CD14-positive monocyte (primary cell): Measurements from ENCODE around the gene UBXN11. TPM values are rescaled to one million over a fixed set of nuclear protein-coding genes. Genes with fewer than 3 reads are reported as not detected.

Source experiments
- DNase-seq, 3 donors: peaks; one replicate each; pipeline ENCODE4 v3.0.0-alpha.2; 2011 to 2022
- H2AFZ ChIP-seq: 2 replicates; pipeline ENCODE4 v1.6.0; 2012; ENCODE audit warnings: mild to moderate bottlenecking, low read depth, low read length, inconsistent platforms; ENCODE audit not compliant: insufficient read depth, poor library complexity, severe bottlenecking
- H3K27ac ChIP-seq, 2 donors: 1 replicate in 1 of 2; 2 replicates in 1 of 2; pipeline ENCODE4 v1.5.1; 2012 to 2013; ENCODE audit warnings: low read length in 2 of 2, control low read depth in 1 of 2, inconsistent platforms in 1 of 2, low read depth in 1 of 2, mild to moderate bottlenecking in 1 of 2
- H3K27me3 ChIP-seq, 2 donors: one replicate each; pipeline versions ENCODE4 v1.6.0 to v1.6.1; 2011 to 2013; ENCODE audit warnings: low read length in 2 of 2; ENCODE audit not compliant: control insufficient read depth in 2 of 2, insufficient read depth in 2 of 2
- H3K36me3 ChIP-seq, 2 donors: replicated peaks in 1 of 2; 1 replicate in 1 of 2; 2 replicates in 1 of 2; pipeline versions ENCODE4 v1.5.1 to v1.6.1; 2012 to 2013; ENCODE audit warnings: low read length in 2 of 2, control low read depth in 1 of 2, inconsistent platforms in 1 of 2, mild to moderate bottlenecking in 1 of 2; ENCODE audit not compliant: insufficient read depth in 2 of 2, control insufficient read depth in 1 of 2
- H3K4me1 ChIP-seq, 2 donors: 1 replicate in 1 of 2; 2 replicates in 1 of 2; pipeline versions ENCODE4 v1.5.1 to v1.6.1; 2012 to 2013; ENCODE audit warnings: low read length in 2 of 2, control low read depth in 1 of 2, inconsistent platforms in 1 of 2, mild to moderate bottlenecking in 1 of 2, moderate library complexity in 1 of 2; ENCODE audit not compliant: insufficient read depth in 2 of 2, control insufficient read depth in 1 of 2
- H3K4me2 ChIP-seq: replicated peaks from 2 replicates; pipeline ENCODE3; 2012; ENCODE audit warnings: low read length, moderate library complexity, mild to moderate bottlenecking; ENCODE audit not compliant: poor library complexity, severe bottlenecking; ENCODE audit errors: extremely low read depth
- H3K4me3 ChIP-seq, 3 experiments: fragments of 200-600 bp in 1 of 3; sonication (generic) in 1 of 3; replicated peaks in 1 of 3; 1 replicate in 2 of 3; 2 replicates in 1 of 3; pipeline ENCODE4 v1.5.1; 2011 to 2013; ENCODE audit warnings: low read length in 3 of 3, mild to moderate bottlenecking in 3 of 3, control low read depth in 2 of 3, low read depth in 2 of 3, inconsistent platforms in 1 of 3, moderate library complexity in 1 of 3
- H3K79me2 ChIP-seq: 2 replicates; pipeline ENCODE4 v1.6.0; 2012; ENCODE audit warnings: mild to moderate bottlenecking, control low read depth, inconsistent platforms, low read length, moderate library complexity; ENCODE audit not compliant: insufficient read depth
- H3K9ac ChIP-seq: 2 replicates; pipeline ENCODE4 v1.6.0; 2017; ENCODE audit warnings: low read length, mild to moderate bottlenecking; ENCODE audit not compliant: insufficient read depth, poor library complexity, severe bottlenecking
- H3K9me3 ChIP-seq, 2 donors: replicated peaks in 1 of 2; 1 replicate in 1 of 2; 2 replicates in 1 of 2; pipeline versions ENCODE4 v1.5.1 to v1.6.1; 2012 to 2013; ENCODE audit warnings: low read length in 2 of 2, control low read depth in 1 of 2; ENCODE audit not compliant: control insufficient read depth in 1 of 2, insufficient read depth in 1 of 2
- H4K20me1 ChIP-seq: 2 replicates; pipeline ENCODE4 v1.6.0; 2012; ENCODE audit warnings: mild to moderate bottlenecking, low read length, control low read depth, moderate library complexity; ENCODE audit not compliant: insufficient read depth
- H3K27ac Mint-ChIP-seq, 7 donors: one replicate each; pipeline ENCODE4 v1.8.0; 2020; ENCODE audit warnings: mild to moderate bottlenecking in 7 of 7, mixed read lengths in 7 of 7, moderate library complexity in 6 of 7, inconsistent platforms in 2 of 7
- H3K27me3 Mint-ChIP-seq, 3 donors: one replicate each; pipeline ENCODE4 v1.8.0; 2021 to 2022; ENCODE audit warnings: low read depth in 3 of 3, mild to moderate bottlenecking in 3 of 3, mixed read lengths in 3 of 3, moderate library complexity in 3 of 3, inconsistent platforms in 1 of 3
- H3K36me3 Mint-ChIP-seq, 2 donors: one replicate each; pipeline ENCODE4 v1.8.0; 2020; ENCODE audit warnings: mixed read lengths in 2 of 2, inconsistent platforms in 1 of 2, mild to moderate bottlenecking in 1 of 2
- H3K4me1 Mint-ChIP-seq: one replicate; pipeline ENCODE4 v1.8.0; 2020; ENCODE audit warnings: mild to moderate bottlenecking, mixed read lengths
- H3K4me3 Mint-ChIP-seq, 2 donors: one replicate each; pipeline ENCODE4 v1.8.0; 2020; ENCODE audit warnings: mild to moderate bottlenecking in 2 of 2, mixed read lengths in 2 of 2, moderate library complexity in 1 of 2
- H3K9me3 Mint-ChIP-seq, 7 donors: one replicate each; pipeline ENCODE4 v1.8.0; 2020 to 2022; ENCODE audit warnings: mixed read lengths in 7 of 7, mild to moderate bottlenecking in 6 of 7, moderate library complexity in 6 of 7, inconsistent platforms in 2 of 7
- CTCF ChIP-seq: fragments of 200-600 bp; IDR thresholded peaks from one replicate; pipeline ENCODE4 v1.8.0; 2022; ENCODE audit warnings: antibody characterized with exemption, mild to moderate bottlenecking
- WGBS: methylation state at CpG from one replicate; pipeline ENCODE4 v1.1.5; 2013; ENCODE audit warnings: missing lambda C conversion rate; ENCODE audit not compliant: insufficient coverage; 5-methylcytosine and 5-hydroxymethylcytosine counted together
- intact Hi-C, 2 donors: fragments of 100-400 bp; cut with micrococcal nuclease; formaldehyde crosslinking; loops; one replicate each; pipeline versions ENCODE4 v1.15.0 to v1.15.1; 2023
- polyA plus RNA-seq, 3 donors: library from polyadenylated mRNA; depleted of rRNA in 1 of 3; unstranded in 2 of 3; stranded (reverse) in 1 of 3; fragments of 300-500 nt in 2 of 3; fragments of >200 nt in 1 of 3; fragmentation: Illumina TruSeq in 2 of 3; gene quantifications; 1 replicate in 2 of 3; 2 replicates in 1 of 3; pipeline ENCODE4 v1.2.3, GENCODE V29; 2012 to 2021

The UBXN11 gene
- polyA plus RNA-seq, 3 donors: 48.0 to 885 (median 52.1) TPM

- no peaks in the 10 kb centered on the region for H3K27me3 Mint-ChIP-seq
- Histone ChIP-seq H3K9me3 (no peaks in the 10 kb centered on the region), H3K27ac (peak overlapping the region; percentile 88 to 92), H3K36me3 (peaks cover 9 to 17% of the 10 kb centered on the region in 2 donors), H4K20me1 (peaks cover 5% of the 10 kb centered on the region), H3K79me2 (peaks cover 64% of the 10 kb centered on the region), H3K4me1 (peaks cover 92 to 93% of the 10 kb centered on the region in 2 donors), H3K4me2 (peak overlapping the region; percentile 82), H2AFZ (peak overlapping the region; percentile 5), H3K9ac (peak overlapping the region; percentile 74), H3K4me3 (peak overlapping the region; percentile 45 to 83 (median 50)), H3K27me3 (no peaks in the 10 kb centered on the region)
- H3K36me3 Mint-ChIP-seq: peaks cover 20 to 23% of the 10 kb centered on the region in 2 donors
- peaks cover 88% of the 10 kb centered on the region for H3K4me1 Mint-ChIP-seq
- no peaks in the 10 kb centered on the region for H3K9me3 Mint-ChIP-seq
- WGBS: 0% methylated on average over 1 of the region's 2 CpGs
- DNase-seq: peak in 2 of 3 donors; percentile 57 to 74
- intact Hi-C loops: loop anchor here in 1 of 2 donors (10.0 kb wide), 1 partner anchor 202 kb away; the partner anchor contains the start of gene PDIK1L
- peak overlapping the region; percentile 91 for H3K4me3 Mint-ChIP-seq
- peak overlapping the region; percentile 86 to 99 (median 97) for H3K27ac Mint-ChIP-seq
- no peak for TF ChIP-seq CTCF
These were observed 10.7 kb upstream of the UBXN11 start for GRCh38 chr1:26317146-26317545.

GRCh38 chr1:26315874-26316850 is 9.7 kb upstream of the UBXN11 start:
- H3K27me3 Mint-ChIP-seq: peaks cover 0 to 1% (median 0%) of the 10 kb centered on the region in 3 donors
- no peak for DNase-seq
- Histone ChIP-seq H3K4me2 (peak overlapping the region; percentile 82), H3K36me3 (peaks cover 9 to 11% of the 10 kb centered on the region in 2 donors), H3K27ac (peak overlapping the region; percentile 88 to 92), H3K9me3 (no peaks in the 10 kb centered on the region), H4K20me1 (no peaks in the 10 kb centered on the region), H3K4me3 (peak overlapping the region in 1 of 3 experiments; percentile 83), H3K79me2 (peaks cover 63% of the 10 kb centered on the region), H3K27me3 (no peaks in the 10 kb centered on the region), H2AFZ (no peak overlapping the region), H3K9ac (peak overlapping the region; percentile 74), H3K4me1 (peaks cover 89 to 92% of the 10 kb centered on the region in 2 donors)
- H3K27ac Mint-ChIP-seq: peak overlapping the region; percentile 86 to 99 (median 97)
- peaks cover 14 to 16% of the 10 kb centered on the region in 2 donors for H3K36me3 Mint-ChIP-seq
- no peak for TF ChIP-seq CTCF
- H3K4me1 Mint-ChIP-seq: peaks cover 88% of the 10 kb centered on the region
- H3K9me3 Mint-ChIP-seq: no peaks in the 10 kb centered on the region
- WGBS: no CpG with 5 or more reads among the region's 8 CpGs
- peak overlapping the region; percentile 91 for H3K4me3 Mint-ChIP-seq
- intact Hi-C loops: loop anchor here in 1 of 2 donors (1.0 to 10.0 kb wide), 2 partner anchors 9 to 201 kb away; partner anchors contain the start of gene PDIK1L
